Measurements from ENCODE around the gene MUC6. TPM values are rescaled to one million over a fixed set of nuclear protein-coding genes. Genes with fewer than 3 reads are reported as not detected.

Gene MUC6
- not detected in 2 replicates for total RNA-seq (2014; rRNA removed; shearing (Covaris generic))
- not detected in 2 replicates for polyA plus RNA-seq (2016; fragmentation: Nextera tagmentation; extraction: Ambion mirVana)

- Histone ChIP-seq H3K9ac (no peak within 1 kb of the TSS), H3K27me3 (replicated peaks; ENCODE audit: insufficient read depth) (no peaks in the 10 kb centered on the region; the same call in 1 of the 2 replicates), H3K4me3 (no peak within 1 kb of the TSS), H3F3A (ENCODE audit: insufficient read depth) (no peaks in the 10 kb centered on the region), H3K4me2 (ENCODE audit: unreplicated experiment) (no peak within 1 kb of the TSS), H3K79me2 (ENCODE audit: insufficient read depth) (no peaks in the 10 kb centered on the region), H3K9me2 (ENCODE audit: insufficient read depth) (no peaks in the 10 kb centered on the region), H4K20me1 (ENCODE audit: insufficient read depth) (no peaks in the 10 kb centered on the region), H3K27ac (no peak within 1 kb of the TSS), H3K4me1 (ENCODE audit: insufficient read depth) (no peaks in the 10 kb centered on the region), H3K9me3 (ENCODE audit: low read depth) (no peaks in the 10 kb centered on the region), H2AFZ (no peak within 1 kb of the TSS), H3K36me3 (ENCODE audit: low read depth) (no peaks in the 10 kb centered on the region)
- 43 to 44% methylated on average over 39 to 40 of the region's 42 CpGs for WGBS, 2 experiments (ENCODE audit: low coverage in 1 of 2, low lambda C conversion rate in 2 of 2, missing lambda C conversion rate in 2 of 2)
- DNase-seq = no peak
- TF ChIP-seq EZH2 (IDR thresholded peaks at IDR 0.05; ENCODE audit: insufficient read depth, poor library complexity, severe bottlenecking) = no peak
- TF ChIP-seq EZH2phosphoT487 (IDR thresholded peaks at IDR 0.05; ENCODE audit: insufficient read depth, low read depth) = no peak
- in situ Hi-C loops (cut with MboI) = no loop called here
Observed at GRCh38 chr11:1036303-1036923, at the start of gene MUC6. TSS of gene MUC6 (minus strand) at chr11:1036718. CDS start at chr11:1036655, 63 bp downstream.

GRCh38 chr11:1085440-1086170 is 49.1 kb upstream of the MUC6 start:
- in situ Hi-C loops (cut with MboI) = no loop called here

GRCh38 chr11:1084561-1085439 is 48.3 kb upstream of the MUC6 start:
- no peaks in the 10 kb centered on the region for H3K9me3 ChIP-seq (ENCODE audit: low read depth)

More at GRCh38 chr11:1085440-1086170, 49.1 kb upstream of the MUC6 start:
- no peak for DNase-seq
- Histone ChIP-seq H3F3A (ENCODE audit: insufficient read depth) (no peaks in the 10 kb centered on the region), H2AFZ (no peak overlapping the region), H3K4me3 (no peak overlapping the region), H3K9me2 (ENCODE audit: insufficient read depth) (no peaks in the 10 kb centered on the region), H3K27ac (no peak overlapping the region), H3K79me2 (ENCODE audit: insufficient read depth) (no peaks in the 10 kb centered on the region), H3K27me3 (replicated peaks; ENCODE audit: insufficient read depth) (no peaks in the 10 kb centered on the region), H3K36me3 (ENCODE audit: low read depth) (no peaks in the 10 kb centered on the region), H3K4me1 (ENCODE audit: insufficient read depth) (no peaks in the 10 kb centered on the region), H3K4me2 (ENCODE audit: unreplicated experiment) (no peak overlapping the region), H3K9ac (no peak overlapping the region), H3K9me3 (ENCODE audit: low read depth) (no peaks in the 10 kb centered on the region), H4K20me1 (ENCODE audit: insufficient read depth) (no peaks in the 10 kb centered on the region)
- WGBS, 2 experiments (ENCODE audit: low coverage in 1 of 2, low lambda C conversion rate in 2 of 2, missing lambda C conversion rate in 2 of 2) = 52 to 56% methylated on average over 14 to 26 of the region's 26 CpGs
- TF ChIP-seq EZH2phosphoT487 (IDR thresholded peaks at IDR 0.05; ENCODE audit: insufficient read depth, low read depth) (no peak), EZH2 (IDR thresholded peaks at IDR 0.05; ENCODE audit: insufficient read depth, poor library complexity, severe bottlenecking) (no peak)

More at GRCh38 chr11:1084561-1085439, 48.3 kb upstream of the MUC6 start:
- Histone ChIP-seq H3K9me2 (ENCODE audit: insufficient read depth) (no peaks in the 10 kb centered on the region), H3K4me2 (ENCODE audit: unreplicated experiment) (no peak overlapping the region), H3K27ac (no peak overlapping the region), H3K4me3 (no peak overlapping the region), H3F3A (ENCODE audit: insufficient read depth) (no peaks in the 10 kb centered on the region), H2AFZ (no peak overlapping the region), H3K36me3 (ENCODE audit: low read depth) (no peaks in the 10 kb centered on the region), H3K4me1 (ENCODE audit: insufficient read depth) (no peaks in the 10 kb centered on the region), H4K20me1 (ENCODE audit: insufficient read depth) (no peaks in the 10 kb centered on the region), H3K27me3 (replicated peaks; ENCODE audit: insufficient read depth) (no peaks in the 10 kb centered on the region), H3K79me2 (ENCODE audit: insufficient read depth) (no peaks in the 10 kb centered on the region), H3K9ac (no peak overlapping the region)
- no peak for DNase-seq
- in situ Hi-C loops (cut with MboI) = no loop called here
- 62 to 64% methylated on average over 42 to 48 of the region's 49 CpGs for WGBS, 2 experiments (ENCODE audit: low coverage in 1 of 2, low lambda C conversion rate in 2 of 2, missing lambda C conversion rate in 2 of 2)
- no peak for TF ChIP-seq EZH2phosphoT487 (IDR thresholded peaks at IDR 0.05; ENCODE audit: insufficient read depth, low read depth)

Measured in GM23248 (cell line).